Stimulated activated memory B cell treated with anti-CD40 and anti-IgM and Interleukin-4, amounts not matched to agents 10 μg/mL and 1 μg/mL and 100 μg/mL, for 72 hours (primary cell): ENCODE data around the gene CCDC146.
A peak's percentile ranks its signal among the peaks of the same experiment; 100 is the strongest.
"Not testable (repeated sequence)": the region's sequence is repeated elsewhere in the genome, so short reads cannot be mapped to it uniquely, and the experiment has no call there.

Source experiments
- ATAC-seq: fragments of 150-1000 bp; cut with Tn5 transposase; 2 replicates; pipeline ENCODE4 v1.10.0; 2021
- H3K27ac Mint-ChIP-seq: one replicate; pipeline ENCODE4 v1.8.0; 2022; ENCODE audit warnings: mild to moderate bottlenecking, mixed read lengths
- H3K27me3 Mint-ChIP-seq: one replicate; pipeline ENCODE4 v1.8.0; 2022; ENCODE audit warnings: mixed read lengths
- H3K36me3 Mint-ChIP-seq: one replicate; pipeline ENCODE4 v1.8.0; 2022; ENCODE audit warnings: mixed read lengths
- H3K4me1 Mint-ChIP-seq: one replicate; pipeline ENCODE4 v1.8.0; 2022; ENCODE audit warnings: mixed read lengths
- H3K4me3 Mint-ChIP-seq: one replicate; pipeline ENCODE4 v1.8.0; 2022; ENCODE audit warnings: mild to moderate bottlenecking, moderate library complexity, mixed read lengths
- H3K9me3 Mint-ChIP-seq: one replicate; pipeline ENCODE4 v1.8.0; 2022; ENCODE audit warnings: mixed read lengths

The CCDC146 gene

DNA sequence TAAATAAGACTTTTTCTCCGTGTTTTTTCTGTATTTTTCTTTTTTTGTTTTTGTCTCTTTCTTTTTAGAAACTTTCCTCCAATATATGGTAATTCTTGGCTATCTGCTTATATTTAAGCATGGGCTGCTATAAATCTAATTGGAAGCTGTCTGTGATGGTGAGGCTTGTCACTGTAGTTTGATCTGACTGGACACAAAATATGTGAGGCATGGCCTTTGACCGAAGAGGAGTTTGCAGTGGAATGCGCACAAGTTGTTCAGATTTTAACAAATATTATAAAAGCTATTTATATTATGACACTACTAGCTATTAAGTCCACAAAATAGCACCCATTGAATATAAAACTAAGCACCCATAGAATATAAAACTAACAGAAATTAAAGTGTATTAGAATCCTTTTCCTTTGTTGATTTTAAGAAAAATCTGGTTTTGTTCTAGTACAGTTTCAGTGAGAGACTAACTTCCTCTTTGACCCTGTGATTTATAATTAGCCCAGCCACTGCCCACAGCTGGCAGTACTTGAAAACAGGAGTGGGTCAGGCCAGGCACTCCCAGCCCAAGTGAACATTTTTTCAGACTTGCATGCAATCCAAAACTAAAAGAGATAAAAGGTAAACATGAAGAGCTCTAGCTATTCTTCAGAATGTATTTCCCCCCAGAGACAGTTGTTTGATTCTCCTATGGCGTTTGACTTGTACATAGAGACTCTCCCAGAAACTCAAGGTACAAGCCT is 147.1 kb downstream of the CCDC146 start:
- H3K36me3 Mint-ChIP-seq: peaks cover 5% of the 10 kb centered on the region
- peaks cover 46% of the 10 kb centered on the region for H3K4me1 Mint-ChIP-seq
- H3K27ac Mint-ChIP-seq: peak overlapping the region; percentile 85
- H3K4me3 Mint-ChIP-seq: no peak overlapping the region
- H3K27me3 Mint-ChIP-seq: no peaks in the 10 kb centered on the region
- peak; percentile 87 for ATAC-seq
- no peaks in the 10 kb centered on the region for H3K9me3 Mint-ChIP-seq

DNA sequence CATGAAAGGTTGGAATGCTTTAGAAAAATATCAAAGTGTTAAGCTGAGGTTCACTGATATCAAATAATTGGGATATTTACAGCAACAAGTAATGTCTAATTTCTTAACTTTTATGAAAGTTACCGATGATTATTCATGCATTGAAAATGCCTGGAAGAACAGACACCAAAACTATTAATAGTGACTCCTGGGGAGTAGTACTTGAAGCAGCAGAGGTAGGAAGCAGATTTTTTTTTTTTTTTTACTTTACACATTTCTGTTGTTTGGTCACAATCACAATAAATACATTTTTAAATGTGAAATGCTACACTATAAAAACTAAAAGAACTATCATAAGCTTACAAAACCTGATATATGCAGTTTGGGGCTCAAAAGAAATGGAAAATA is 147.7 kb downstream of the CCDC146 start:
- Mint-ChIP-seq H3K4me1 (peaks cover 46% of the 10 kb centered on the region), H3K27ac (peak overlapping the region; percentile 25), H3K36me3 (peaks cover 5% of the 10 kb centered on the region), H3K9me3 (no peaks in the 10 kb centered on the region), H3K27me3 (no peaks in the 10 kb centered on the region), H3K4me3 (no peak overlapping the region)
- no peak for ATAC-seq

DNA sequence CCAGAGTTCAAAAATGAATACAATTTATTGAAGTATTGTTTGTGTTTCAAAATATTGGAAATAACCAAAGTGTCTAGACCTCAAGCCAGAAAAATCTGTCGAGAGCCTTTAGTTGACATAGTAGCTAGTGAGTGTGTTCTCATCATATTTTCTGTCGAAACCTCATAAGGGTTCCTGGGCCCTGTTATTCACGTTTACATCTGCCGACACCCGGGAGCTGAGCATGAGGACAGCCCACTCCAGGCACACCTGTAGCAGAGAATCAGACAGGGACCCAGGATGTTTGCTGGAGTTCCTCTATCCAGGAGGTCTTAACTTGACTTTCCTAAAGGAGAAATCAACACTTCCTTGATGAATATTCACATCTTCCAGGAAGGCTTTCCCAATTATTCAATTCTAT is 149.4 kb downstream of the CCDC146 start:
- H3K4me1 Mint-ChIP-seq: peaks cover 48% of the 10 kb centered on the region
- H3K4me3 Mint-ChIP-seq: no peak overlapping the region
- no peak for ATAC-seq

DNA sequence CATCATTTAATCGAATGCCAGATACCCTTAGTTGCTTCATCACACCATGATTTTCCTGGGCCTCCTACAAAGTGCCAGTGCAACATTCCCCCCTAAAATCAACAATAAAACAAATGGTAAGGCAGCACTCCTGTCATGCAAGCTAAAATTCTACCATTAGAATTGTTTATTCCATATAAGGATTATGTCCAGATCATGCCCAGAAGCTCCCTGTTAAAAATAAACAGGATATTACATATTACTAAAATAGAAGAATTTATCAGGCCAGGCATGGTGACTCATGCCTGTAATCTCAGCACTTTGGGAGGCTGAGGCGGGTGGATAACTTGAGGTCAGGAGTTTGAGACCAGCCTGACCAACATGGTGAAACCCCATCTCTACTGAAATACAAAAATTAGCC is 153.2 kb downstream of the CCDC146 start:
- ATAC-seq, H3K4me3 Mint-ChIP-seq, H3K36me3 Mint-ChIP-seq, H3K27ac Mint-ChIP-seq, H3K27me3 Mint-ChIP-seq, H3K9me3 Mint-ChIP-seq: not testable (repeated sequence)
- H3K4me1 Mint-ChIP-seq: peaks cover 16% of the 10 kb centered on the region

More for the DNA sequence above, 149.4 kb downstream of the CCDC146 start:
- no peaks in the 10 kb centered on the region for H3K27me3 Mint-ChIP-seq
- no peaks in the 10 kb centered on the region for H3K9me3 Mint-ChIP-seq
- peaks cover 5% of the 10 kb centered on the region for H3K36me3 Mint-ChIP-seq
- no peak overlapping the region for H3K27ac Mint-ChIP-seq

DNA sequence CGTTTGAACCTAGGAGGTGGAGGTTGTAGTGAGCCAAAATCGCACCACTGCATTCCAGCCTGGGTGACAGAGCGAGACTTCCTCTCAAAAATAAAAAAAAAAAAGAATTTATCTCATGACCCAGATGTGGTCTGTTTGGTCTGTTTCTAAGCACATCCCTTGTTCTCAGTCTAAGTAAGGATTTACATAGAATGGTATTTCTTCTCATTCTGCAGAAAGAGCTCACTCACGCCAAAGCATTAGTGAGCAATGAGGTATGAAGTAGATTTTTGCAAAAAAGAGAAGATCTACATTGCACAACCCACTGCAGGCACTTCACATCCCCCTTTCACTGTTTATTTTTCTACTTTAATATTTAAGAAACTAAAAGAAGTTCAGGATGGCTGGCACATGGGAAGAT is 153.7 kb downstream of the CCDC146 start:
- H3K4me1 Mint-ChIP-seq: peaks cover 12% of the 10 kb centered on the region
- peak; percentile 80 for ATAC-seq
- no peak overlapping the region for H3K4me3 Mint-ChIP-seq
- no peaks in the 10 kb centered on the region for H3K9me3 Mint-ChIP-seq
- H3K27me3 Mint-ChIP-seq: no peaks in the 10 kb centered on the region
- H3K36me3 Mint-ChIP-seq: no peaks in the 10 kb centered on the region
- H3K27ac Mint-ChIP-seq: no peak overlapping the region

DNA sequence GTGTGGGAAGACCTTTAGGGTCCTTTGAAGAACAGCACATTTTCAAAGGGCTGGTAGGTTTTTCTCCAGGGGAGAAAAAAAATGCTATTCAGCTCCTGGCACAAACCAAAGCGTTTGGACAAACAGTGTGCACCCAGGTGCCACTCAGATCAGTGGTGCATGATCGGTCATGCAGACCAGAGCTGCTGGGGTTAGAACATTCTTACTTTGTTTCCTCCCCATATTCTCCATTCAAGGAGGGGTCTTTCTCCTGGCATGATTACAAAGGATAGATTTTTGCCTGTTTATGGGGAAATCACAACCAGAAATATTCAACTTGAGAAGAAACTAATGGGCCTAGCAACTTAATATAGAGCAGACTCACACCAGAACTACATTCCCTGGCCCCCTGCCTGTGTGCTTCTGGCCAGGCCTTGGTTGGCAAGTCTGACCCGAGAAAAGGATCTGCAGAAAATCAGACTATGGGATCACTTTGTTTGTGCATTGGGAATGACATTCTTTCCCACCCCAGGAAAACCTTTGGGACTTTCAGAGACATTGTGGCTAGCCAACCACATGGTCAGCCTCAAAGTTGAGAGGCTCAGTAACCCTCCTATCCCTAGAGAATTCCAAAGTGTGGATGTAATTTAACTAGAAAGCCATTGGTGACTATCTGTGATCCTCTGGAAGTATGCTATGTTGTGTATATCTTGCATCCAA is 159.5 kb downstream of the CCDC146 start:
- no peak overlapping the region for H3K4me3 Mint-ChIP-seq
- ATAC-seq: no peak

DNA sequence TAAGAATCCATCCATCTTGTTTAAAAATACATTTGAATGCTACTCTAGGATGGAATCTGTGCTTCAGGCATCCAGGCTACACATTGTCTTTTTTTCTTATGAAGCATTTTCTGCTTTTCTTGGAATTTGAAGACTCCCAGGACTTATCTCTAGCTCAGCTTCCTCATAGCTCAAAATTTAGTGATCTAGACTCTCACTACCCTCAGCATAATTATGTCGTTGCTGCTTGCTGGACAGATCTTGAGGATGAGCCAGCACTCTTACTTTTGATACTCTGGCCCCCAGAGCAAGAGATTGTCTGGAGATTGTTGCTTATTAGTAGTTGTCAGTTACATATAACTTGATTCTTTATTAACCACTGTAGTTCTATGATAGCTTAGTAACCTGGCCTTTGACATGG is 160.5 kb downstream of the CCDC146 start:
- Mint-ChIP-seq H3K4me3 (no peak overlapping the region), H3K9me3 (peaks cover 2% of the 10 kb centered on the region), H3K27me3 (no peaks in the 10 kb centered on the region), H3K36me3 (peaks cover 18% of the 10 kb centered on the region), H3K4me1 (peaks cover 7% of the 10 kb centered on the region), H3K27ac (no peak overlapping the region)
- ATAC-seq: no peak

More for the DNA sequence above, 159.5 kb downstream of the CCDC146 start:
- Mint-ChIP-seq H3K36me3 (peaks cover 8% of the 10 kb centered on the region), H3K27me3 (no peaks in the 10 kb centered on the region), H3K9me3 (no peaks in the 10 kb centered on the region), H3K27ac (peak overlapping the region; percentile 16), H3K4me1 (peaks cover 7% of the 10 kb centered on the region)

DNA sequence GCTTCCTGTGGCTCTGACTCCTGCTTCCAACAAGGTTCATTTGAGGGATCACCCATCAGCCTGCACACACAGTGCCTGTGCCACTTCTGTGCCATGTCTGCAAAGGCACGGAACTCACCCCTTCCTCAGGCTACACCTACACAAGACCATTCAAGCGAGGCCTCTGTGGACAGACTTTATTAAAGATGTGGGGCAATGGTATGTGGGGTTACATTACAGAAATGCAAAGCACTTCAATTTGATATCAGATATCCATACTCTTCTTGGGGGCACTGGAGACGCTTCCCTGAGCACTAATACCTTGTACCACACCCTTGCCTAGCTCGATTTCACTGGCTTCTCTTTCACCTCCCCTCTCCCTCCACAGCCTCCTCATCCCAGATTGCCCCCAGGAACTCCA is 161.6 kb downstream of the CCDC146 start:
- Mint-ChIP-seq H3K9me3 (peaks cover 4% of the 10 kb centered on the region), H3K27ac (no peak overlapping the region)

DNA sequence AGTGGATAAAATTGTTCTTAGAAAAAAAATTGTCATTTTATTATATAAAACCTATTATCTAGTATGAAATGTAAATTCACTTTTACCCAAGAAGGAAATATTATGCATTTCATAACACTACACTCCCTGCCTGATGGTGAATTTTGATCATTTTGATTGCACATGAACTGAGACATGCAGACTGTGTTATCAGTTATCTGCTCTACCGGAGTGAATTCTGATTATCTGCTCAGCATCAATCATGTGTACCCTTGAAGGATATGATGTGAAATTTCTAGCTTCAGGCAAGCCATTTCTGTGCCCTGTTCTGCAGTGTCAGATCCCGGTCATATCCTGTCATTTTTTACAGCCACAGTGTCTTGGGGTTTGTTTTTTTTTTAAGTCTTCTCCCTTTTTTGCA is 162.2 kb downstream of the CCDC146 start:
- Mint-ChIP-seq H3K36me3 (peaks cover 30% of the 10 kb centered on the region), H3K4me1 (peaks cover 14% of the 10 kb centered on the region), H3K27me3 (no peaks in the 10 kb centered on the region), H3K9me3 (peaks cover 6% of the 10 kb centered on the region), H3K27ac (no peak overlapping the region), H3K4me3 (no peak overlapping the region)
- no peak for ATAC-seq

More for the DNA sequence above, 161.6 kb downstream of the CCDC146 start:
- no peaks in the 10 kb centered on the region for H3K27me3 Mint-ChIP-seq
- no peak overlapping the region for H3K4me3 Mint-ChIP-seq
- peaks cover 24% of the 10 kb centered on the region for H3K36me3 Mint-ChIP-seq
- H3K4me1 Mint-ChIP-seq: peaks cover 8% of the 10 kb centered on the region
- no peak for ATAC-seq

DNA sequence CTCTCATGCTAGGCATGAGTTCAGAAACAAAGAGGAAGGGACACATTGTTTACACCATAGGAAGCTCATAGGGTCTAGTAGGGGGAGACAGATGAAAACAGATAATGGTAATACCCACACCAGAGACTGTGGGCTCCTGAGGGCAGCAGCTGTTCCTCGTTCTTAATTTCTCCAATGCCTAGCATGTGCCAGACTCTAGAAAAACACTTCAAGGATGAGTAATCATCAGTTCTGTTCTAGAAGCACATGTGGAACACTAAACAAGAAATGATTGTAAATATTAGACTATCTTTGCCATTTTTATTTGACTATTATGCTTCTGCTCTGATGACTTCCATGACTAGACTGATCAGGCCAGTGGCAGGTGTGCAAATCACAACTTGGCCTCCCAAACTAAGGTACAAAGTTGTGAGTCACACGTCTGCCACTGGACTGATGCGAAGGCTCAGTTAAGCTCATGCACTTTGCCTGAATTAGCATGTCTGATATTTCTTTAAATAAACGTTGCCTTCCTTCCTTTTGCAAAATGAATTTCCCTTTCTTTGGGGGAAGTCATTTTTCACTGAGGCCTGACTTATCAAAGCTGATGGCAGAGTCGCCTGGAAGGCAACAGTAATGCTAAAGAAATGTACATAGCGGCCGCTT is 166.4 kb downstream of the CCDC146 start:
- Mint-ChIP-seq H3K27me3 (no peaks in the 10 kb centered on the region), H3K4me3 (no peak overlapping the region), H3K4me1 (peaks cover 7% of the 10 kb centered on the region), H3K9me3 (peaks cover 6% of the 10 kb centered on the region), H3K36me3 (peaks cover 34% of the 10 kb centered on the region), H3K27ac (no peak overlapping the region)
- no peak for ATAC-seq

DNA sequence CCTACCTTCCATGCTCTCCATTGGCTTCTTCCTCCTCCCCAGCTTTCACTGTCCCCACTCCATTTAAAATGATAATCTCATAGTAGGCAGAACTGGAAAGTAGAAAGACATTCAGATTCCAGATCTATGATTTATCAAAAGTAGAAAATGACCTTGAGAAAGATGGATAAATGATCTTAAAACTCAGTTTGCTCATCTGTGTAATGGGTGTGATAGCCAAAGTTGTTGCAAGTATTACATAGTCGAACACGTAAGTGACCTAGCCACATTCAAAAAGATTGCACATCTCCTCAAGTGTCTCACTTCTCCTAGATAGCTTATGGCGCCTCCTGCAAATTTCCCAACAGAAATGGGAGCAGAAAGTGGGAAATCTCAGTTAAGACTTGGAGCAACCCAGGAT is 167.0 kb downstream of the CCDC146 start:
- no peaks in the 10 kb centered on the region for H3K27me3 Mint-ChIP-seq
- no peak overlapping the region for H3K4me3 Mint-ChIP-seq
- peaks cover 7% of the 10 kb centered on the region for H3K4me1 Mint-ChIP-seq
- H3K27ac Mint-ChIP-seq: no peak overlapping the region
- no peak for ATAC-seq
- H3K9me3 Mint-ChIP-seq: peaks cover 6% of the 10 kb centered on the region
- peaks cover 34% of the 10 kb centered on the region for H3K36me3 Mint-ChIP-seq

DNA sequence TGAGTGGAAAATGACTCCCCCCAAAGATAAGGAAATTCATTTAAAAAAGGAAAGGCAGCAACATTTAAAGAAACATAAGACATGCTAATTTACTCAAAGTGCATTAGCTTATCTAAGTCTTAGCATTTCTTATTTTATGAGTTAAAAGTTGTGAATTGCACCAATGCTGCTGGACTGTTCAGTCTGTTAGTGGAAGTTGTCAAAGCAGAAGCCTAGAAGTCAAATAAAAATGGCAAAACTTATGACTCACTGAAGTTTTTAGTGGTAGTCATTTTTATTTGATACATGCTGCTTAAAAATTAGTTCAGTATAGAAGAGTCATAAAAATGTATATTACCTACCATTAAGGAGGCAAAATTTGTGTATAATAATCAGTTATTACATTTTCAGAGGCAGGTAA is 168.0 kb downstream of the CCDC146 start:
- Mint-ChIP-seq H3K4me3 (no peak overlapping the region), H3K27me3 (no peaks in the 10 kb centered on the region), H3K9me3 (peaks cover 6% of the 10 kb centered on the region), H3K27ac (no peak overlapping the region), H3K36me3 (peaks cover 36% of the 10 kb centered on the region), H3K4me1 (peaks cover 7% of the 10 kb centered on the region)
- no peak for ATAC-seq

DNA sequence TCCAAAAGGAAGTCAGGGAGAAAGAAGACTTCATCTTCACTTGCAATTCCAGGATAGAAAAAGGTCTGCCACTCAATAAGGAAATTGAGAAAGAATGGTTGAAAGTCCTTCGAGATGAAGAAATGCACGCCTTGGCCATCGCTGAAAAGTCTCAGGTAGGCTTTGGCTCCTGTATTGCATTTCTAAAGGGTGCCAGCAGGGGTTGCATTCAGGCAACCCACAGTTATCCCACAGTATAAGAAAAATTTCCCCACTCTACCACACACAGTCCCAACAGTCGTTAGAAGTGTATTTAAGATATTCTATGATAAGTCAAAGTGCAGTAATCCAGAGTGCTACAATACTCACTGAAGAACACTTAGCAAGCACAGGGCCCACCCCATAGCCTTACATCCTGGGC is 170.6 kb downstream of the CCDC146 start:
- H3K27ac Mint-ChIP-seq: no peak overlapping the region
- ATAC-seq: no peak
- H3K36me3 Mint-ChIP-seq: peaks cover 36% of the 10 kb centered on the region
- no peak overlapping the region for H3K4me3 Mint-ChIP-seq
- peaks cover 15% of the 10 kb centered on the region for H3K9me3 Mint-ChIP-seq
- H3K4me1 Mint-ChIP-seq: peaks cover 7% of the 10 kb centered on the region
- no peaks in the 10 kb centered on the region for H3K27me3 Mint-ChIP-seq

DNA sequence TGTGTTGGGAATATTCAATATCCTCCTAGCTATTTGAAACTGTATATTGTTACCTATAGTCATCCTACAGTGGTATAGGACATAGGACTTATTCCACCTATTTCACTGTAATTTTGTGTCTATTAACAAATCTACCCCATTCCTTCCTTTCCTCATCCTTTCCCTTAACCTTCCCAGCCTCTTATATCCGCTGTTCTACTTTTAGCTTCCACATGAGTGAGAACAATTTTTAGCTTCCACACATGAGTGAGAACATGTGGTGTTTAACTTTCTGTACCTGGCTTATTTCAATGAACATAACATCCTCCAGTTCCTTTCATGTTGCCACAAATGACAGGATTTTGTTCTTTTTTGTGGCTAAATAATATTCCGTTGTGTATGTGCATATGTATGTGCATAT is 173.1 kb downstream of the CCDC146 start:
- Mint-ChIP-seq H3K27ac (no peak overlapping the region), H3K36me3 (peaks cover 33% of the 10 kb centered on the region), H3K4me3 (no peak overlapping the region), H3K27me3 (no peaks in the 10 kb centered on the region), H3K4me1 (no peaks in the 10 kb centered on the region), H3K9me3 (peaks cover 28% of the 10 kb centered on the region)
- no peak for ATAC-seq

DNA sequence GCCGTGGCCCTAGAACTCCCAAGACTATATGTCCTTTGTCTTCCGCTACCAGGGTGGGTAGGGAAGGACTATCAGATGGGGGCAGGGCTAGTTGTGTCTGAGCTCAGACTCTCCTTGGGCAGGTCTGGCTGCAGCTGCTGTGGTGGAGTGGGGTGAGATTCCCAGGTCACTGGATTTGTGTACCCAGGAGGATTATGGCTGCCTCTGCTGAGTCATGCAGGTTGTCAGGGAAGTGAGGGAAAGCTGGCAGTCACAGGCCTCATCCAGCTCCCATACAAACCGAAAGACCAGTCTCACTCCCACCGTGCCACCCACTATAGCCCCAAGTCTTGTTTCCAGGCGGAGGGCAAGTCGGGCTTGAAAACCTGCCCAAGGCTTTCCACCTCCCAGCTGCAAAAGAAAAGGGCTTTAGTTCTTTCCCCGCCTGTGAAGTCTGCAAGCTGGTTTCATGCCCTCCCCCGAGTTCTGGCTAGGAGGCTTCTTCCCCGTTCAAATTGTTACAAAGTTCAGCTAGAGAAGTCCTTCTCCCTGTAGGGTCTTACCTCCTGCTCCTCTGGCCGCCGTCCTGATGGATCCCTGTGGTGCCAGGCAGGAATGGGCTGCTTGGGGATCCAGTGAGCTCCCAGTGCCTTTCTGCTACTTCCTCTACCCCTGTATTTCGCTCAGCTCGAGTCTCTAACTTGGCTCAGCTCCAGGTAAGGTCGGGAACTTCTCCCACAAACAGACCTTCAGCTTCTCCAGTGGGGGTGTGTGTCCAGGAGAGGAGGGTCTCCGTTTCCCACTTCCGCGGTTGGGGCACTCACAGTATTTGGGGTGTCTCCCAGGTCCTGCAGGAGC is 184.0 kb downstream of the CCDC146 start:
- Mint-ChIP-seq H3K36me3 (peaks cover 92% of the 10 kb centered on the region), H3K27me3 (no peaks in the 10 kb centered on the region)

More for the DNA sequence above, 184.0 kb downstream of the CCDC146 start:
- Mint-ChIP-seq H3K4me3 (no peak overlapping the region), H3K4me1 (no peaks in the 10 kb centered on the region), H3K27ac (no peak overlapping the region), H3K9me3 (peaks cover 35% of the 10 kb centered on the region)
- no peak for ATAC-seq
